ENCODE data around the gene EID2.

DNA sequence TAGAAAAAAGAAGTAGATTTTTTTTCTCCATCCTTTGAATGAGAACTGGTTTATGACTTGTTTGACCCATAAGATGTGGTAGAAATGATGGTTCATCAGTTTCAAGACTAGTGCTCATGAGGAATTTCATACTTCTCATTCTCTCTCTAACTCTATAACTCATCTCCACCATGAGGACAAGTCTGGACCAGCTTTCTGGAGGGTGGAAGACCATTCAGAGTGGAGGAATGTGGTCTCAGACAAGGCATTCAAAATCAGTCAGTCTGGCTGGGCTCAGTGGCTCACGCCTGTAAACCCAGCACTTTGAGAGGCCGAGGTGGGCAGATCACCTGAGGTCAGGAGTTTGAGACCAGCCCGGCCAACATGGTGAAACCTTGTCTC lies 3.5 kb upstream of the EID2 start:
- TF ChIP-seq ZNF775 (CRISPR knock-in tag; IDR thresholded peaks at IDR 0.05; ENCODE audit: borderline replicate concordance) (no peak), ZNF550 (CRISPR knock-in tag; IDR thresholded peaks at IDR 0.05; ENCODE audit: borderline replicate concordance) (no peak), ZNF33B (CRISPR knock-in tag; IDR thresholded peaks at IDR 0.05) (no peak), KDM5A (IDR thresholded peaks at IDR 0.05; ENCODE audit: borderline replicate concordance, low read length) (no peak), EP300 (IDR thresholded peaks at IDR 0.05; ENCODE audit: low read depth in 2 of 2, low read length in 2 of 2) (no peak), EP300 (CRISPR knock-in tag; IDR thresholded peaks at IDR 0.05; ENCODE audit: borderline replicate concordance) (no peak), ATF7-NPFF (CRISPR knock-in tag; IDR thresholded peaks at IDR 0.05; ENCODE audit: low read depth) (no peak), NFE2L2 (IDR thresholded peaks at IDR 0.05; ENCODE audit: low read length) (no peak)

Measured in HepG2 (cell line).